VCaP (cell line): ENCODE data around the gene DCAF5.

ENCODE experiments used
- H3K27ac ChIP-seq: fragments of 450-650 bp; 2 replicates; pipeline ENCODE4 v1.5.1; 2017
- TF ChIP-seq, protein P1 (sequence below): fragments of 450-650 bp; conservative IDR thresholded peaks from 2 replicates; pipeline ENCODE4 v1.5.1; 2017; ENCODE audit warnings: mild to moderate bottlenecking, moderate library complexity

The DCAF5 gene

DNA sequence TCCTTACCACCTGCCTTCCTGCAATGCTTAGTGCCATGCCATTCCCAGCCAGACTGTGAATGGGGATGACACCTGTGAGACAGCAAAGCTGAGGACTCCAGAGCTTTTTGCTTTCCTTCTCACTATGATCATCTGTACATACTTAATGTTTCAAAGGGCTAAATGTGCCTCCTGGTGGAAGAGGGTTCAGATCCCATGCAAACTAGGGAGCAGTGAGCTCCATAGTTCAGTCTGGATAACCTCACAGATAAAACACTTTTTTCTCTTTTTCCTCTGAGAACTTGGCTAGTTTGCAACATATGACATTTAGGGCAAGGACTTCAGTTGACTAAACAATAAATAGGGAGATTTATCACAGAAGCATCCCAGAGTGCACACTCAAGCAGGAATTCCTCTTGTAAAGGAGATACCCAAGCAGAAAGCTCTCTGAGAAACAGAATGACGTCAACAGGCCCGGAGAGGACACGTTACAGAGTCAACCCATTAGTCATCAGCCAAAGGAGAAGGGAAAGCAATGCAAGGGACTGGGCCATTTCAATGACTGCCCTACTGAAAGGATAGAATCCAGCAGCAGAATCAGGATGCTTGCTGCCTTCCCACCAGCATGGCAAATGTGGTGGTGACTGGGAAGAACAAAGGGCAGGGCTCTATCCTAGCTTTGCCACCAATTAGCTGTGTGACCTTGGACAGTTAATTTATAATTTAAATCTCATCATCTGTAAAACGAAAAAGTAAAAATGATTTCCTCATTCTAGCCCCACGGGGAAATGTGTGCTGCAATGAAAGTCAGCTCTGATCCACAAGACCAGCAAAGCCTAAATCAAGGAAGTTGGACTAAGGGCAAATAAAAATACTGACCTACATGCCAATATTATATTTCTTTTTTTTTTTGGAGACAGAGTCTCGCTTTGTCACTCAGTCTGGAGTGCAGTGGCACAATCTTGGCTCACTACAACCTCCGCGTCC, 93.0 kb downstream of the DCAF5 start:
- TF ChIP-seq, protein P1, sequence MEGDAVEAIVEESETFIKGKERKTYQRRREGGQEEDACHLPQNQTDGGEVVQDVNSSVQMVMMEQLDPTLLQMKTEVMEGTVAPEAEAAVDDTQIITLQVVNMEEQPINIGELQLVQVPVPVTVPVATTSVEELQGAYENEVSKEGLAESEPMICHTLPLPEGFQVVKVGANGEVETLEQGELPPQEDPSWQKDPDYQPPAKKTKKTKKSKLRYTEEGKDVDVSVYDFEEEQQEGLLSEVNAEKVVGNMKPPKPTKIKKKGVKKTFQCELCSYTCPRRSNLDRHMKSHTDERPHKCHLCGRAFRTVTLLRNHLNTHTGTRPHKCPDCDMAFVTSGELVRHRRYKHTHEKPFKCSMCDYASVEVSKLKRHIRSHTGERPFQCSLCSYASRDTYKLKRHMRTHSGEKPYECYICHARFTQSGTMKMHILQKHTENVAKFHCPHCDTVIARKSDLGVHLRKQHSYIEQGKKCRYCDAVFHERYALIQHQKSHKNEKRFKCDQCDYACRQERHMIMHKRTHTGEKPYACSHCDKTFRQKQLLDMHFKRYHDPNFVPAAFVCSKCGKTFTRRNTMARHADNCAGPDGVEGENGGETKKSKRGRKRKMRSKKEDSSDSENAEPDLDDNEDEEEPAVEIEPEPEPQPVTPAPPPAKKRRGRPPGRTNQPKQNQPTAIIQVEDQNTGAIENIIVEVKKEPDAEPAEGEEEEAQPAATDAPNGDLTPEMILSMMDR = no peak
- no peak overlapping the region for H3K27ac ChIP-seq

DNA sequence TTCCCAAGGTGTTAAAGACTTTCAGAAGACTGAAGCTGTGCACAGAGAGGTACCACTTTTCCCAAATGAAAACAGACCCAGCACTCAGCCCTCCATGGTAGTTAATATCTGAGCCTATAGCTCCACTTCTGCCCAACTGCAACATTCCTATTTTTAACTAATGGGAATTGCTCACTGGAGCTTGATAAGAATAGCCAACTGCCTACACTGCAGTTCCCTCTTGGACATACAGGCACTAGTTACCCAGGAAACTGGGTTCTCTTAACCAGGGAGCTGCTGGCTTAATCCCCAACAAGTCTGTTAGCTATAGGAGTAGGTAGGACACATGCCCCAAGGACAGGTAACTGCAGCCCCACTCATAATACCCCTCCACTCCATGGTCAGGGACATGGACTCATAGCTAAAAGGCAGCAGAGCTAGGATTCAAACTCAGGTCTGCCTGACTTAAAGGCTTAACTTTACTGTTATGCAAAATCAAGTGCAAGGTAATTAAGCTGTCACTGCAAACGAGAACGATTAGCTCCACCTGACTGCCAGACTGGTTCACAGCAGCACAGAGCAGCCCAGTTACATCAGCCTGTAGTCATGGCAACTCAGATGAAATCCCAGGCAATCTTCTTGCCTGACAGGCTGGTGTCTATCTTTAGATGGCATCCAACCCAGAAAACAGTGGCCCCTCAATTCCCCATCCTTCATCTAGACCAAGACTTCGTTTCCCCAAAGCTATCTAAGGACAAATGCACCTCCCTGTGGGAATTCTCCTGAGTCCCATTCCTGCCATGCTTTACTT, 96.7 kb downstream of the DCAF5 start:
- TF ChIP-seq, protein P1 = no peak
- H3K27ac ChIP-seq = no peak overlapping the region

DNA sequence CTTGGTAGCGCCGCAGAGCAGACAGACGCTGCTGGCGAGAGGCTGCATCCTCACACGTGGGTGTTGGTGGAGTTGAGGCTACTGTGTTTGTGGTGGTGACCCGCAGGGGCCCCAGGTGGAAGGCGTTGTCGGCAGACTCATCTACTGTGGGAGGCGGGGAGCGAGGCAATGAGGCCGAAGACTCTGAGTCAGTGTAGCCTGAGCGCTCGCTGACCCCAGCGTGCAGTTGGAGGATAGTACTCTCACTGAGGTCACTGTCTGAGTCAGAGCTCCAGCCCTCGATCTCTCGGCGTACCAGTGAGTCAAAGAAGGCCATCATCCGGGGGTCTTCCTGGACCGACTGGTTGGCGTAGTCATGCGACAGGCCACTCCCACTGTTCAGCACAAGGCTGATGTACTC, 97.8 kb downstream of the DCAF5 start:
- TF ChIP-seq, protein P1 = no peak
- H3K27ac ChIP-seq = no peak overlapping the region

DNA sequence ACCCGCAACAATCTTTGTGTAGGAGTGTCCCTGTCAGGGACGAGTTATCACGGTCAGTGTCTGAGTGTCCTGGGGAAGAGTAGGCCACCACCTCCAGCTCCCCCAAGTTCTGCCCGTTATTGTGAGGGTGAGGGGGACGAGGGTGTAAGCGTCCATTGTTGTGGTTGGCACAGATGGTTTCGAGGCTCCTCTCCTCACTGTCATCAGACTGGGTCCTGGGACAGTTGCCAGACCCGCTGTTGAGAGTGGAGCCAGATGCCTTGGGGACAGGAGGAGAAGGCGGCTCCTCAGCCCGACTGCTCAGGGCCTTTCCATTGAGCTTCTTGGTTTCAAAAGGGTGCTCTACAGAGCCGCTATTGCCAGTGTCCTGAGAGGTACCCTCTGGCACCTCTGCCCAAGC, 98.9 kb downstream of the DCAF5 start:
- no peak overlapping the region for H3K27ac ChIP-seq
- TF ChIP-seq, protein P1 = no peak

DNA sequence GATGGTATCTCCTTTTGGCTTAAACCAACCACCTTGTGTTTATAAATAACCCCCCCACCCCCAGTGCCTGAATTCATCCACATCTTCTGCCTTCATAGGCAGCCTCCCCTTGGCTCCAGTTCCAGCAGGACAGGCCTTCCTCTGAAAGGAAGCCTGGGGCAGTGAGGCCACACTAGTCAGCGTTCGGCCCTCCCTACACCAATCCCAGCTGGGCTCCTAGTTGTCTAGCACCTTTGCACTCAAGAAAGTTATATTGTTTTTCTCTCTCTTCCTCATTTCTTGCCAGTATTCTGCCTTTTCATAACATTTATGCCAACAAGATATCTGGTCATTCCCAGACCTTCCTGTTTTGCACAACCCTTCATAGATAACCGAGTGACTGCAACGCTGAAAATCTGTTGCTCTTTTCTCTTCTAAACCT, 100.7 kb downstream of the DCAF5 start:
- TF ChIP-seq, protein P1 = no peak
- no peak overlapping the region for H3K27ac ChIP-seq

DNA sequence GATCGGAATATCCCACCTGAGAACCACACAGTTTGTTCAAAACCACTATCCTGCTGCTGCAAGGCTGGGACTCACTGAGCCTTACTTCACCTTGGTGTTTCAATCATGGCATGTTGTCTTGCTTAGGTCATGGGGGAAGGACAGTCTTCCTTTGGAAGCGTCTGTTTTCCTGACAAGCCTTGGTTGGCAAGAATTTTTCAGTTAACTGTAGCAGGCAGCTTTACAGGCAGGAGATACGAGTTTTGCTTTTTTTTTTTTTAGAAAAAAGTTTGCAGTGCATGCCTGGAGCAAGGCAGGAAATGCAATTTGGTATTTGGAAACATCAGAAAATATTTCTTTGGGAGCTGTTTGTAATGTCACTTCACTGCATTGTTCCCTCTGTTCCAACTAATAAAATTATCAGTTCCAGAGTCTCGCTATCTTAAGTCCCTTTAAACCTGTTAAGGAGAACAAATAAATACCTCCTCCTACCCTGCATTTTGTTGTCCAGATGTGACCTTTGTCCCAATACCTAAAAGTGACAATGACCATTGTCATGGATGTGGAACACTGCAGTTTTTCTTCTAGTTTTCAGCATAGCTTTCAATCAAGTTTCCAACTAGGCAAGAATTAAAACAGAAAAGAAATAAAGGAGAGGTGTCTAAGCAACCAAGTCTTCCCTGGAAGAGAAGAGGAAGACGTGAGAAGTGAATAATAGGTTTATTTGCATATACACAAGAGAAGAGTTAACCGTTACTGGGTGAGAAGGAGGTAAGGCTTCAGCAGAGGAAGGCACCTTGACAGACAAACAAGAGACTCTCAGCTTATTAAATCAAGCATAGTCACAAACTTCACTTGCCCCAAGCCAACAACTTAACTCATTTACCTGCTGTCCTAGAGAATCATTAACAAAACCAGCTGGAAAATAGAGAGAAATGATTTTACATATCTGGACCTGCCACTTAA, 102.4 kb downstream of the DCAF5 start:
- H3K27ac ChIP-seq = 0 out of 2 replicates have a peak overlapping the region, but pooled peaks have one; percentile 14
- TF ChIP-seq, protein P1 = no peak
